Activated CD8-positive, alpha-beta memory T cell treated with anti-CD3 and anti-CD28 coated beads for 24 hours (primary cell): ENCODE results near the gene LNX2.

Experiments used
- DNase-seq: peaks from one replicate; pipeline ENCODE4 v3.0.0-alpha.2; 2020

Gene LNX2

GRCh38 chr13:27620377-27621115, at the start of gene LNX2:
Gene LNX2, minus strand, starts transcription at chr13:27620529. Its CDS starts 38,826 bp downstream, at chr13:27581703.
- DNase-seq = peak; percentile 99

- DNase-seq = no peak
Observed at GRCh38 chr13:27667946-27668345, 47.6 kb upstream of the LNX2 start.

- no peak for DNase-seq
Observed at GRCh38 chr13:27666951-27667350, 46.6 kb upstream of the LNX2 start.

DNA sequence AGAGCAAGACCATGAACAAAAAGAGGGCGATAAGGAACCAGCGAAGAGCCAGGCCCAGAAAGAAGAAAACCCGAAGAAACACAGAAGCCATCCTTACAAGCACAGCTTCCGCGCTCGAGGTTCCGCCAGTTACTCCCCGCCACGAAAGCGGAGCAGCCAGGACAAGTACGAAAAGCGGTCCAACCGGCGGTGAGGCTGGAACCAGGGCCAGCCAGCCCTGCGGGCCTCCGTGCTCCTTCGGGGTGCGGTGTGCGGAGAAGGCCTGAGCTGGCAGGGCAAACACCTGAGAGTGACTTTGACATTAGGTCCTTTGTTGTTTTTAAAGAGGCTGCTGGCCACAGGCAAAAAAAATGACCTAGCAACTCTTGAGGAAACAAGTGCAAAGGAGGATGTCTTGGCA, 45.4 kb upstream of the LNX2 start:
- DNase-seq = no peak

- no peak for DNase-seq
Observed at GRCh38 chr13:27665333-27665732, 45.0 kb upstream of the LNX2 start.

GRCh38 chr13:27663947-27664346, 43.6 kb upstream of the LNX2 start:
- DNase-seq = no peak

GRCh38 chr13:27662738-27663470, 42.6 kb upstream of the LNX2 start:
- no peak for DNase-seq

DNA sequence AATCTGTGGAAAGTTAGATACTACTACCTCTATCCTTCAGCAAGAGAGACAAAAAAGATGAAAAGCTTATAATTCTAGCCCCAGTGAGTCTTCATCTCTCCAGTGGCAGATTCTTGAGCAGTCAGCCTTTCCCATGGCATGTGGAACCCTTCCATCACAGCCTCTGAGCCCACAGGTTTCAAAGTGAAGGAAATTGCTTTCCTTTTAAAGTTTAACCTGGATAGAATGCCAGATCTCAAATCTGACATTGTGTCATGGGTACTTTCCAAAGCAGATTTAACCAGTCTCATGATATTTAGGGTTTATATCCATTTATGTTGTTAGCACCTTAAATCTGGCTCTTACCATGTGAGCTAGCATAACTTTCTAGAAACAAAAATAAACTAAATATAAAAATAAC, 40.7 kb upstream of the LNX2 start:
- no peak for DNase-seq

GRCh38 chr13:27660511-27660910, 40.2 kb upstream of the LNX2 start:
- no peak for DNase-seq

DNA sequence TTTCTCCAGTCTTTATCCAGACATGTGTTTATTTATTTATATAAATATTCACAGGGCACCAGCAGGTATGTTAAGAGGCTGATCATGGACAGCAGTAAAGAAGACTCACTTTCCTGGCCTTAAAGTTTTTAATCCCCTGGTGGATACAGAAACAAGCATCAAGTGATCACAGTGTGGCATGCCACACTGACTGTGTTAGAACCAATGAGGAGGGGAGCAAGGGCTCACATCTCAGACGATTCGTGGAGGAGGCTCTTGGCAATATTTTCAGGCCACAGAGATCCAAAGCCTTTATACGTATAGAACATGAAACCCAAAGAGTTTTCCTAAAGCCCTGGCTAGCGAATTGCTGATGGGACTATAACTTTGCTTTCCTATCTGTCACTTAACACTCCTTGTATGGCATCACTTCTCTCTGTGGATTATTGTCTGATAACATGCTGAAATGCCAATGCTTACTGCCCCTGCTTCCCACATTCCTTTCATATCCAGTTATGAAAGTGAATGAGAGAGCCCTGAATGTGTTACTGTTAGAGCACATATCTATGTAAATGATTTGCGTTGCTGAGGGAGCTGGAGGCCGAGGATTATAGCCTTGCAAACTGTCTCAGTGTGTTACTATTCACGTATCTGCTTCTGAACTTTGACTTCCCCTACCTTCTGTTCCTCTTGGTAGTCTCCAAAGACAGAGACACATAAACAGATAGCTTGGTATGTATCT, 39.0 kb upstream of the LNX2 start:
- no peak for DNase-seq

DNA sequence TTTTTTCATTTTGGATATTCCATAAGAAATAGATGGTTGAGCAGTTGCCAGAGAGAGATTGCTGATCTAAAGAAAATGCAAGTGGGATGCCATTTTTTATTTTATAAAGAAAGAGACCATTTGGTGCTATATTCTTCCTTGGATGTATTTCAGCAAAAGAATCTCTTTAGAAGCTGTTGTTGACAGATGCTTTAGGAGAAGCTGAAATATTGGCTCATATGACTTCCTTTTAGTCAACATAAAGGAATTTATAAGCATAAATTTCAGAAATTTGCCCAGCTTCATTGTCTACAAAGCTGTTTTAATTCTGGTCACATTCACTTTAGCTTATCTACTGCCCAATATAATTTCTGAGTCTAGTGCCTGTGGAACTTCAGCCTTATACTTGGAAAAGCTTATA, 38.2 kb upstream of the LNX2 start:
- no peak for DNase-seq

DNA sequence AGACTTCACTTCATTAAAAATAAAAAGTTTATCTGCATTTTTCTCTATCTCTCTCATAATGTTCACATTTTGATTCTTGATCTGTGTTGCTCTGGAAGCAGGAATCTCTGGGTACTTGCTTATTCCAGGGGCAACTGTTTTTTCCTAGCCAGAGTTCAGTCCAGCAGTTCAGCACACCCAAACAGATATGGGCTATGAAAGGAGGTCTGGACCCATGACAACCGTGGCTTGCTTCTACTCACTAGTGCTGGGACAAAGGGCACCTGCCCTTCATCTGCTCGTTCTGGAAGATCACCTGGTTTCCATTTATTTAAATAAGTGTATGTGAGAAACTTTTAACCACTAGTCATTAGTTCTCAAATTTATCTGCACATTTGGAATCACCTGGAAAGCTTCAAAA, 37.4 kb upstream of the LNX2 start:
- DNase-seq = no peak

GRCh38 chr13:27654816-27655215, 34.5 kb upstream of the LNX2 start:
- no peak for DNase-seq

GRCh38 chr13:27654059-27654458, 33.7 kb upstream of the LNX2 start:
- no peak for DNase-seq

GRCh38 chr13:27650312-27650711, 30.0 kb upstream of the LNX2 start:
- DNase-seq = no peak

GRCh38 chr13:27644302-27644701, 24.0 kb upstream of the LNX2 start:
- no peak for DNase-seq

DNA sequence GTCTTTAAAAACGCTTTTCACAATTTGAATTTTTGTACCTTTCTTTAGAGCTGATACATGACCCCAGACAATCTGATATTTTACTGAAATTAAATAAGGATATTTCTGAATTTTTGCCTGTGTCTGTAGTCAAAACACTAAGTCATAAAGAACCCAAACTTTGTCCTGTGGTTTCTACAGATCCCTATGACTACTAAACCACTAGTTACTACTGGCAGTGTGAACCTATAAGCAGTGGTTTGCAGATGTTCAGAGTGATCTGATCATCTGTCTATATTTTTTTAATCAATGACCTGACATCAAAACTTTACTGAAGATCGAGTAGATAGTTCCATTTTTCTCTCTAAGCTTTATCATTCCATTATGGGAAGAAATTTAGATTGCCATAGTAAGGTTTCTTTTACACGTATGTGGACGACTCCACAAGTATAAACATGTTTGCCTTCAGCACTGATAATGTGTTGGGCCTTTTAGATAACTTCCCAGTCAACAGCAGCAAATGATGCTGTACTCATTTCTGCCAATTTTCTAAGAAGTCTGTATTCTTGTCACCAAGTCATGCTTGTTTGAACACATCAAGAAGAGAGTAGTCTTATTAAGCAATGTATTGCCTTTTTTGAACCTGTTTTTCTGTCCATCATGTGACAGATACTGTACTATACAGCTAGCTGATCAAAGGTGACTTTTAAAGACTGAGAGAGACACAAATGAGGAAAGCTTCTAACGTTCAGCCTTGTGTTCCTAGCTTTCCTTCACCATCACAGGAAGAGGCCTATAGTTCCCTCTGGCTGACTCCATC, 23.2 kb upstream of the LNX2 start:
- no peak for DNase-seq

GRCh38 chr13:27641711-27642502, 21.6 kb upstream of the LNX2 start:
- DNase-seq = no peak

- no peak for DNase-seq
Observed at GRCh38 chr13:27639186-27639585, 18.9 kb upstream of the LNX2 start.

GRCh38 chr13:27638521-27638920, 18.2 kb upstream of the LNX2 start:
- no peak for DNase-seq

DNA sequence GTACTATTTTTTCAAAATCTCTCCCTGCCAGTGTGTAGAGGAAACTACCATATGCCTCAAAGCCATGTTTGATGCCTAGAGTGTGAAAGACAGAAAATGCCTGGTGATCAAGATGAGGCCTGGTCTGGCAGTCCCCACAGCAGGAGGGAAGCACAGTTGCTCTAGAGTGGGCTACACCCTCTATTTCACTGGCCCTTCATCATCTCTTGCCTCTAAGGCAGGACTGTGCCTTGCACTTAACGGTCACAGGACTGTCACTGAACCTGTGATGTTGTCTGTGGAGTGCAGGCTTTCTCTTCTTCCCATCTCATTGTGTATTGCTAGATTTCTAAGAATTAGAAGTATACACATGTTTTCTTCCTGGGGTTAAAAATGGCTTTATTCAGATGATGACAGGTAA, 17.7 kb upstream of the LNX2 start:
- DNase-seq = no peak

DNA sequence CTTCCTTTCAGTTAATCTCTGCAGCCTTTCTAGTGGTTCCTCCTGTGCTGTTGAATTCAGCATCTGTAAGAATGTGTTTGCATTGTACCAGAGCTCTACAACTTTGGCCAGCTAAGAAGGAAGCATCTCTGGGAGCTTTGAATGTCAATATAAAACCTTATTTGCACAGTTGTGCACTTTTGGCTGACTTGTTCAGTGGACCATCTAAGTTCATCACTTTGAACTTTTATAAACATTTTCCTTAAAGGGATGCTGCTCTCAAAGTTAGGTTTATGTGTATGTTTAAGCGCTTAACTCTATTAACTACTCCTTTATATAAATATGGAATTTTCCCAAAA, 16.9 kb upstream of the LNX2 start:
- DNase-seq = no peak
